Measurements from ENCODE around the gene SPRED1. TPM values are rescaled to one million over a fixed set of nuclear protein-coding genes. Genes with fewer than 3 reads are reported as not detected.

Gene SPRED1
- total and polyA plus RNA-seq, 2 of the 4 experiments (the other 2 are of a cell fraction) = 6.6 to 17.9 TPM

- H2BK15ac ChIP-seq (ENCODE audit: low read depth, low read length) = no peak overlapping the region
- H2AK9ac ChIP-seq (replicated peaks; ENCODE audit: low read depth, low read length, poor library complexity) = no peak overlapping the region
- WGBS, 2 experiments (ENCODE audit: extremely low coverage in 2 of 2, insufficient read length in 1 of 2) = 67% methylated on average over 2 of the region's 3 CpGs; no CpG with 5 or more reads in 1 of the 2 experiments
- H2AFZ ChIP-seq (replicated peaks; ENCODE audit: low read length, poor library complexity) = no peak overlapping the region
- no peak overlapping the region for H2BK20ac ChIP-seq (ENCODE audit: low read depth, low read length)
- in situ Hi-C loops (cut with MboI; ENCODE audit: low sequenced_read_pairs) = no loop called here
- CTCF ChIA-PET = no interaction called here
- no peak overlapping the region for H2BK120ac ChIP-seq (ENCODE audit: low read depth, low read length)
- dilution Hi-C loops (cut with HindIII; ENCODE audit: low sequenced_read_pairs, unreplicated experiment) = no loop called here
- intact Hi-C loops (cut with micrococcal nuclease) = loop anchor here (5.0 kb wide), 1 partner anchor 43 kb away; no protein-coding TSS in a partner anchor
- H3K18ac ChIP-seq (ENCODE audit: low read depth, low read length) = no peak overlapping the region
- H3K9ac ChIP-seq (ENCODE audit: low read depth, low read length) = no peak overlapping the region
- H3K36me3 ChIP-seq (ENCODE audit: control insufficient read depth, insufficient read depth, low read length) = peaks cover 5% of the 10 kb centered on the region
- no peak overlapping the region for H3K4me3 ChIP-seq (ENCODE audit: insufficient read depth, low read depth, low read length)
- H4K20me1 ChIP-seq (ENCODE audit: insufficient read depth, low read length) = peaks cover 34% of the 10 kb centered on the region
- no peak overlapping the region for H4K5ac ChIP-seq (ENCODE audit: low read depth, low read length)
- POLR2A ChIA-PET (ENCODE audit: unreplicated experiment) = no interaction called here
- H3K9me3 ChIP-seq (ENCODE audit: control insufficient read depth, insufficient read depth, low read length) = no peaks in the 10 kb centered on the region
- DNase-seq (no peak), ATAC-seq (ENCODE audit: low read depth) (no peak)
- no peak overlapping the region for H3K56ac ChIP-seq (ENCODE audit: extremely low read depth, insufficient read depth, low read length)
- no peak overlapping the region for H3K27ac ChIP-seq (ENCODE audit: insufficient read depth, low read length)
- BruUV-seq (replicated peaks) = no TSS peak
- no peak overlapping the region for H3K23ac ChIP-seq (ENCODE audit: low read depth, low read length)
- no peak overlapping the region for H3K14ac ChIP-seq (replicated peaks; ENCODE audit: low read depth, low read length)
- no peaks in the 10 kb centered on the region for H3K27me3 ChIP-seq (ENCODE audit: control insufficient read depth, insufficient read depth, low read length)
- no peak for TF ChIP-seq FOS (IDR thresholded peaks at IDR 0.05; ENCODE audit: low read depth, low read length)
- TF ChIP-seq RCOR1 (IDR thresholded peaks at IDR 0.05; ENCODE audit: insufficient replicate concordance, low read length) = no peak
- TF ChIP-seq CEBPB (IDR thresholded peaks at IDR 0.05; ENCODE audit: low read depth, low read length) = no peak
- TF ChIP-seq SMC3 (IDR thresholded peaks at IDR 0.05; ENCODE audit: low read depth, low read length) = no peak
- no peak for TF ChIP-seq BHLHE40 (IDR thresholded peaks at IDR 0.05; ENCODE audit: low read depth, low read length)
- no peak for TF ChIP-seq CHD1 (IDR thresholded peaks at IDR 0.05; ENCODE audit: low read depth, low read length)
- no peak for TF ChIP-seq MXI1 (IDR thresholded peaks at IDR 0.05; ENCODE audit: borderline replicate concordance, low read depth, low read length)
- TF ChIP-seq MAFK (IDR thresholded peaks at IDR 0.05; ENCODE audit: low read depth, low read length) = no peak
- no peak for TF ChIP-seq RFX5 (IDR thresholded peaks at IDR 0.05; ENCODE audit: low read depth, low read length)
- no peak for TF ChIP-seq ELK1 (IDR thresholded peaks at IDR 0.05; ENCODE audit: borderline replicate concordance, low read depth, low read length)
- no peak for TF ChIP-seq MAZ (IDR thresholded peaks at IDR 0.05; ENCODE audit: borderline replicate concordance, low read depth, low read length)
- no peak for TF ChIP-seq USF2 (IDR thresholded peaks at IDR 0.05; ENCODE audit: low read depth, low read length)
- TF ChIP-seq NFE2L2 (IDR thresholded peaks at IDR 0.05; ENCODE audit: low read depth, low read length) = no peak
- TF ChIP-seq CTCF (conservative IDR thresholded peaks at IDR 0.05; ENCODE audit: low read depth, low read length) = no peak
- TF ChIP-seq POLR2A (IDR thresholded peaks at IDR 0.05; ENCODE audit: low read depth, low read length) = no peak
- TF ChIP-seq RAD21 (IDR thresholded peaks at IDR 0.05; ENCODE audit: low read length) = no peak
- H4K8ac ChIP-seq (ENCODE audit: low read depth in 2 of 2, low read length in 2 of 2) = no peak overlapping the region
- H4K91ac ChIP-seq (ENCODE audit: insufficient read depth, low read depth, low read length) = no peak overlapping the region
- no peak overlapping the region for H2AK5ac ChIP-seq (ENCODE audit: low read depth, low read length)
- no peak overlapping the region for H3K4me2 ChIP-seq (ENCODE audit: low read depth, low read length)
- peaks cover 3% of the 10 kb centered on the region for H3K9me1 ChIP-seq (ENCODE audit: insufficient read depth, low read length)
- H2BK5ac ChIP-seq (ENCODE audit: low read depth, low read length, poor library complexity, severe bottlenecking) = peak overlapping the region; percentile 41
- H3K79me1 ChIP-seq (ENCODE audit: low read depth in 1 of 2, low read length in 2 of 2) = peaks cover 12 to 56% of the 10 kb centered on the region in 2 experiments
- H3K4ac ChIP-seq (ENCODE audit: low read depth, low read length) = no peak overlapping the region
- peaks cover 4% of the 10 kb centered on the region for H3K4me1 ChIP-seq (ENCODE audit: control insufficient read depth, insufficient read depth, low read length)
These were observed 51.8 kb downstream of the SPRED1 start for GRCh38 chr15:38304481-38304880.
